Pancreas (tissue), 10 donors: Measurements from ENCODE around the gene STUM. TPM values are rescaled to one million over a fixed set of nuclear protein-coding genes. Genes with fewer than 3 reads are reported as not detected.

Experiments
- ATAC-seq, 4 donors: fragments of 200-7000 bp; cut with Tn5 transposase; one replicate each; pipeline versions ENCODE4 v1.8.0 to v1.9.1; 2020; ENCODE audit warnings: mild to moderate bottlenecking in 4 of 4, moderate library complexity in 4 of 4
- DNase-seq, 6 donors: peaks; one replicate each; pipeline ENCODE4 v3.0.0-alpha.2; 2020
- FAIRE-seq: peaks from 2 replicates; lab custom pipeline; 2012; peaks lifted over from hg19 to GRCh38; lab: Jason Lieb, UNC
- H3K27ac ChIP-seq, 4 donors: fragments of 200-600 bp; sonication (generic); 1 replicate in 3 of 4; 2 replicates in 1 of 4; pipeline versions ENCODE4 v1.5.0 to v1.8.0; 2020
- H3K27me3 ChIP-seq, 4 donors: fragments of 200-600 bp; one replicate each; pipeline ENCODE4 v1.8.0; 2021
- H3K36me3 ChIP-seq, 3 donors: fragments of 200-600 bp; sonication (generic) in 1 of 3; one replicate each; pipeline versions ENCODE4 v1.5.0 to v1.8.0; 2020 to 2021
- H3K4me1 ChIP-seq, 3 donors: fragments of 200-600 bp; one replicate each; pipeline ENCODE4 v1.8.0; 2021
- H3K4me3 ChIP-seq, 4 donors: fragments of 200-600 bp; sonication (generic) in 2 of 4; one replicate each; pipeline versions ENCODE4 v1.5.0 to v1.8.0; 2020 to 2021
- H3K9me3 ChIP-seq, 4 donors: fragments of 200-600 bp; one replicate each; pipeline ENCODE4 v1.8.0; 2021
- CTCF ChIP-seq, 4 donors: fragments of 200-600 bp; sonication (generic) in 3 of 4; IDR thresholded peaks; one replicate each; pipeline versions ENCODE4 v1.5.0 to v1.8.0; 2021; ENCODE audit warnings: antibody characterized with exemption in 4 of 4
- WGBS, 2 donors: extraction: QIAGEN DNeasy Blood & Tissue Kit; methylation state at CpG; one replicate each; pipeline ENCODE4 v1.1.7; 2013; 5-methylcytosine and 5-hydroxymethylcytosine counted together
- intact Hi-C, 3 donors: fragments of 100-400 bp; cut with DNase I; formaldehyde crosslinking; loops; one replicate each; pipeline versions ENCODE4 v1.11.1 to v1.14.2; 2022
- polyA plus RNA-seq, 2 donors: library from polyadenylated mRNA; stranded (reverse); fragments of 200-250 nt; gene quantifications; one replicate each; pipeline ENCODE4 v1.2.3, GENCODE V29; 2013
- total RNA-seq, 6 donors: library from RNA; stranded (reverse); fragmentation: NEBNext Ultra II Directional in 4 of 6; extraction: Animal tissue kit (Norgen Biotek cat#: 25700) in 4 of 6; gene quantifications; one replicate each; pipeline versions ENCODE4 v1.2.1 to v1.2.4, GENCODE V29; 2021 to 2023
- donor health status: healthy with polysubstance abuse.
- donor health status: DM: no; HTN: no; CAD: no; lungs with moderate emphysema.
- donor health status: DM: no; HTN: no; CAD: no.
- donor health status: control.
- donor health status: control.
- donor health status: Bipolar disorder and iron deficiency.
- donor health status: DM: yes; HTN: yes; CAD: no.
- donor health status: DM: no; HTN: no; CAD: no.
- donor health status: DM: no; HTN: no; CAD: no.
- donor health status: DM: yes; HTN: yes; CAD: no.

Gene STUM
- total and polyA plus RNA-seq, 8 donors: 0.32 to 1.2 (median 0.56) TPM

- intact Hi-C loops: no loop called here
- no peak for FAIRE-seq
- Histone ChIP-seq H3K27me3 (no peaks in the 10 kb centered on the region), H3K9me3 (no peaks in the 10 kb centered on the region), H3K4me3 (no peak overlapping the region), H3K36me3 (no peaks in the 10 kb centered on the region), H3K4me1 (peaks cover 37 to 39% (median 38%) of the 10 kb centered on the region in 3 donors), H3K27ac (peak overlapping the region in 1 of 4 donors; percentile 81)
- WGBS, 2 donors: 77 to 86% methylated on average over 8 of the region's 8 CpGs
- DNase-seq: peak in 2 of 6 donors; percentile 3 to 20
- no peak for TF ChIP-seq CTCF (IDR thresholded peaks at IDR 0.05)
- no peak for ATAC-seq
Observed at GRCh38 chr1:226654046-226654667, 105.6 kb downstream of the STUM start.

GRCh38 chr1:226654668-226655055 is 106.1 kb downstream of the STUM start:
- Histone ChIP-seq H3K4me3 (no peak overlapping the region), H3K36me3 (no peaks in the 10 kb centered on the region), H3K27me3 (no peaks in the 10 kb centered on the region), H3K9me3 (no peaks in the 10 kb centered on the region), H3K27ac (peak overlapping the region in 2 of 4 donors; percentile 50 to 81), H3K4me1 (peaks cover 38 to 44% (median 38%) of the 10 kb centered on the region in 3 donors)
- WGBS, 2 donors: 80 to 87% methylated on average over 8 of the region's 8 CpGs
- DNase-seq (peak in 2 of 6 donors; percentile 9 to 32), FAIRE-seq (no peak), ATAC-seq (no peak)
- intact Hi-C loops: no loop called here
- TF ChIP-seq CTCF (IDR thresholded peaks at IDR 0.05): no peak

- FAIRE-seq (no peak), ATAC-seq (no peak), DNase-seq (peak in 2 of 6 donors; percentile 38 to 57)
- intact Hi-C loops: no loop called here
- Histone ChIP-seq H3K4me3 (no peak overlapping the region), H3K4me1 (peaks cover 38 to 52% (median 38%) of the 10 kb centered on the region in 3 donors), H3K27me3 (no peaks in the 10 kb centered on the region), H3K9me3 (no peaks in the 10 kb centered on the region), H3K36me3 (no peaks in the 10 kb centered on the region), H3K27ac (peak overlapping the region; percentile 57 to 81 (median 76))
- no peak for TF ChIP-seq CTCF (IDR thresholded peaks at IDR 0.05)
- WGBS, 2 donors: 79 to 85% methylated on average over 12 of the region's 12 CpGs
Observed at GRCh38 chr1:226655251-226656163, 106.9 kb downstream of the STUM start.

- Histone ChIP-seq H3K9me3 (no peaks in the 10 kb centered on the region), H3K4me3 (peak overlapping the region in 1 of 4 donors; percentile 1), H3K27ac (peak overlapping the region; percentile 57 to 81 (median 76)), H3K36me3 (no peaks in the 10 kb centered on the region), H3K4me1 (peaks cover 38 to 57% (median 38%) of the 10 kb centered on the region in 3 donors), H3K27me3 (no peaks in the 10 kb centered on the region)
- intact Hi-C loops: no loop called here
- DNase-seq: peak in 5 of 6 donors; percentile 75 to 83 (median 76)
- FAIRE-seq: no peak
- TF ChIP-seq CTCF (IDR thresholded peaks at IDR 0.05): no peak
- 15 to 21% methylated on average over 4 of the region's 4 CpGs for WGBS, 2 donors
- ATAC-seq: peak; percentile 68 to 77 (median 75)
Observed at GRCh38 chr1:226656201-226656600, 107.6 kb downstream of the STUM start.
